GM19240 (cell line): ENCODE results near the gene LPP.
"Not testable (repeated sequence)": the region's sequence is repeated elsewhere in the genome, so short reads cannot be mapped to it uniquely, and the experiment has no call there.

Experiments used
- DNase-seq: peaks from one replicate; pipeline ENCODE4 v3.0.0; 2011; ENCODE audit warnings: low spot score; ENCODE audit not compliant: insufficient read length

The LPP gene

DNA sequence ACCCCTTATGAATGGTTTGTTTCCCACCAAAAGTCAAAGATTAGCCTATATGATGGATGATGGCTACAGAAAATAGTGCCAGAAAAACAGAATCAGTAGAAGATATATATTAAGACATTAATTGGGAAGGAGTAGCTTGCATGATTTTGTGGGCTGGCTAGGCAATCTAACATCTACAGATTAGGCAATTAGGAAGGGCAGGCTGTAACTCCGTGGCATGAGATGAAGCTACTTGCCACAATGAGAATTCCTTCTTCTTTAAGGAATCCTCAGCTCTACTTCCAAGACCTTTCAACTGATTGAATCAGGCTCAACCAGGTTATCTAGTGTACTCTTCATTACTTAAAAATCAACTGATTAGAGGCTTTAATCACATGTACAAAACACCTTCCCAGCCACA lies 426.7 kb downstream of the LPP start:
- DNase-seq = no peak

DNA sequence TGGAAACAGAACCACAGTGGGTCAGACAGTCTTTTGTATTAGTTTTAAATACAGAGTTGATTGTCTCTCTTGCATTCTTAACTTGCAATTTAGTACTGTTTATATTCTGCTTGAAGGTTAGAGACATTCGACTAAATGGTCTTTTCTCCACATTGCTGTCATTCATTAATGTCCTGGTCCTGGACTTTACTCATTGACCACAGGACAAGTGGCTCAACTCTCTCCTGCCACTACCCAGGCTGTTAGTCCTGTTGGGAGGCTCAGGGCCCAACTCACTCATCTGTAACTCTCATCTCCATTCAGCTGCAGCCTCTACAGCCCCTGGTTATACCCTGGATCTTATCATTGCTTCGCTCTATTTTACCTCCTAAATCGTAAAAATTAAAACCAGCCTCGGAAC lies 427.4 kb downstream of the LPP start:
- no peak for DNase-seq

DNA sequence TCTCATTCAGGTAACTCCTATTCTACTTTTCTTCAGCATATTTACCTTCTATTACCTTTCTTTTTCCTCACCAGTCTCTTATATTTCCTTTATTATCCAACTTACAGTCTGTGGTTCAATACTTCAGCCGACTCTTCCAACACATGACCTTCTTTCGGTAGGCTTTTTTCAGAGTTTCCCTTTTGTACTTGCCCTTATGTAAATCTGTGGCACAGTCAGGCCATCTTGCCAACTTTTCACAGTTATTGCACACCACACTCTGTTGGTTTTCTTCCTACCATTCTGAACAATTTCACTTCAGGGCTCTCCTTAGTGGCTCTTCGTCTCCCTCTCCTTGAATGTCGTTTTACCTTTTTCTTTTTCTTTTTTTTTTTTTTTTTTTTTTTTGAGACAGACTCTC lies 427.8 kb downstream of the LPP start:
- DNase-seq = no peak

DNA sequence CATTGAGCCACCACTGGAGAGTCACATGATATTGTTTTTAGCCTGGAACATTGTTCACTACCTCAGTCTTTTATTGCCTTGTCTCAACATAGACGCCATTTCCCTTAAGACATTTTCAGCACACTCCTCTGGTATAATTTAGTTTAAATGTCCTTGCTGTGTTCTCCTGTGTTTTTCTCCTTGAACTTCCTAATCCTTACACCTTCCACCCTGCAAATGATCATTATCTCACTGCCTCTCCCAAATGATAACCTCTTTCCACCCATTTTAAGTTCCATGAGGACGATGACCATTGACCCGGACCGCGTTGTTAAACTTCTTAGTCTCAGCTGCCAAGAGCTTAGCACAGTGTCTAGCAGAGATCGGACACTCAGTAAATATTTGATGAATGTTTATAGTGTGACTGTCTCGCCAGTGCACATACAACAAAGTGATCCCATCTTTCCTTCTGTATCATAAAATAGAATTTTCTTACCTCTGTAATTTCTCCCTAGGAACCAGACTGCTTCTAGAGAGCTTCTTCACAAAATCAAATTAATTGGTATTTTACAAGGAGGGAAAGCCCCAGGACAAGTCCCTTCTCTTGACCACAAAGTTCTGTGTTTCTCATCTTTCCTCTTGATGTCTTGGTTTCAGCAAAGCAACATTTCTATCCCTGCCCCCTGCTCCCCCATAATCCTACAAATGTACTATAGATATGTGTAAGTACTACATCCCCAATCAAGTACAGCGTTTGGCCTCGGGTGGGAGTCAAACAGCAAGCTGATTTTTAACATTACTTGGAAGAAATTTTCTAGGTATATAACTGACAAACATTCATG lies 429.6 kb downstream of the LPP start:
- no peak for DNase-seq

DNA sequence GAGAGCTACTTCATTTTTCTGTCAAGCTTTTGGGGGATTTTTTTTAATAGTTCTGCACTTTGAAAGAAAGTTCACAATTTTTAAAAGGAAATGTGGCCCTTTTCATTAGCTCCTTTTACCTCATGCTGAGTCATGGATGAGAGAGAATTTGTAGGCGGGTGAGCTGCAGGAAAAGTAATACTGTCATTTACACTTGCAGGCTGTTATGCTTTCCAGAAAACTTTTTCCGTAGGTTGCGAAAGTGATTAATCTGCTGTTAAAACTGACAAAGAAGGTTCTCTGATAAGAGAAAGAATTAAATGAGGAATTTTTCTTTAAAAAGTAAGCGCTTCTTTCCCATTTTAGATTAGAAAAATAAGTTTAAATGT lies 430.2 kb downstream of the LPP start:
- DNase-seq = no peak

DNA sequence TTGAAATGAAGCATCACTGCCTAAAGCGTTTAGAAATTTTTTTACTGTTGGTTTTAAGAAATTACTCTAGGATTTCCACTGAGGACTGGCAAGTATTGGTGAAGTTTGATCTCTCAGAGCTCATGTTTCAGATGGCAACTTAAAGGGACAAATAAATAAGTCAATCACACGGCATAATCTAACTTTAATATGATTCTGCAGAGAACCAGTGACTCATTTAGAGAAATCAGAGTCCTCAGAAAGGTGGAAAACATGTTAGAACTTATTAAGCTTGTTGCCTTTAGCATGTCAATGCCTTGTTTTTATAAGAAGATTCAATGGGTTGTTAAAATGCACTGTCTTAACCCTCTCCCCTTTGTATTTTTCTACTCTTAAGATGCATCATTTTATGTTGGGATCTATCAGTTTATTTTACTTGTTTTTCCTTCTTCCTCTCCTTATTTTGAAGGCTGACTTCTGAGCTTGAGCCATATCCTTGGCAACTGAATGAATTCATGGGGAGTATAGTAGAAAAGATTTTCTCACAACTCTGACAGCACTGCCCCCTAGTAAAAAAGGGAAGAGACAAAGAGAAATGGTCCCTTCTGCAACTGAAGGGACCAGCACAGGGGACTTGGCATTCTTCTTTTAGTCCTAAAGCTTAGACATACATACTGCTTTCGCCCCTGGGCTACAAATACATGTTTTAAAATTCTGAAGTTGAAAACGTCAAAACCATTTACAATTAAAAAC lies 431.2 kb downstream of the LPP start:
- DNase-seq = no peak

DNA sequence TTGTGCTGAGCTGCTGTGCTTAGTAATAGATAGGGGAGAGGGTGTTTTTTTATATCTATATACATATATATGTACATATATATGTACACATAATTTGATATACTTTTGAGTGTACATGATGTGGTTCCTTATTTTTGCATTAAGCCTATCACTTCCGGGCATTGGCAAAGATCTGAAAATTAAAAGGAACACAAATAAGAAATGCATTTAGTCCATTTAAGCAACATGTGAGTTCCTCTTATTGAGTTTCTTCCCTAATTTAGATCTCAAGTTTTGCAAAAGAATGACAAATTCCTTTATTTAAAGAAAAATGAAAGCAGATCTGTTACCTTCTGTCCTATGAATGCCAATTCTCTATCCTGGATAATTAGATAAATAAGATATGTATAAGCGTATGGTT lies 435.1 kb downstream of the LPP start:
- no peak for DNase-seq

DNA sequence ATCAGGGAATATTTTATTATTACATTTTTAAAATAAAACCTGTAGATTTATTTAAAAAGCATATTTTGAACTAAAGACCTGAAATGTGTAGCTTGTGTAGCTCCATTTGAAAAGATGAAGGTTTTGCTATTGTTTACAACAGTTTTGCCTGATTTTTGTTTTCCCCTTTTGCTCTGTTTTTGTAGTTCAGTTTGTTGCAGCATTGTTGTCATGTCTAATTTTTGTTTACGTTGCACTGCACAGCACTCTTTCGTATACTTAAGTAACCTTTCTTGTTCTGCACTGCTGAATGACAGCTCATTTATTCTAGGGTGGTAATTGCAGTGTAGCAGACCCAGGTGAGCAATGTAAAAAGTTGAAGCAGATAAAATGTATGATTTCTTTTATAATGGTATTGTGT lies 435.8 kb downstream of the LPP start:
- no peak for DNase-seq

DNA sequence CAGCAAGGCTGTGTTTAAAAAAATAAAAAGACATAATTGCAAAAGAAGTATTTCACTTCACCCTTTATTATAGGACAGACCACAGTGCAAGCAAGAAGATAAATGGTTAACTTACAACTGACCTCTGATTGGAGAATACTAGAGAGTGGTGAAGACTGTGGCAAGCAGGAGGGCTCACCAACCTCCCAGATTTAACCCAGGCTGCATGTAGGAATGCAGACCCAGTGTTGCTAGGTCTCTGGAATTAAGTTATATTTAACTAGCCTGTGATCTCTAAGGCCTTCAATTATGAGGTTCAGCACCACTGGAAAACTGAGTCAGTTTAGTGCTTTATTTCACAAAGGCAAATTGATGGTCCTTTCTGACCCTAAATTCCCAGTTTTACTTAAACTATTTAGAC lies 436.6 kb downstream of the LPP start:
- no peak for DNase-seq

DNA sequence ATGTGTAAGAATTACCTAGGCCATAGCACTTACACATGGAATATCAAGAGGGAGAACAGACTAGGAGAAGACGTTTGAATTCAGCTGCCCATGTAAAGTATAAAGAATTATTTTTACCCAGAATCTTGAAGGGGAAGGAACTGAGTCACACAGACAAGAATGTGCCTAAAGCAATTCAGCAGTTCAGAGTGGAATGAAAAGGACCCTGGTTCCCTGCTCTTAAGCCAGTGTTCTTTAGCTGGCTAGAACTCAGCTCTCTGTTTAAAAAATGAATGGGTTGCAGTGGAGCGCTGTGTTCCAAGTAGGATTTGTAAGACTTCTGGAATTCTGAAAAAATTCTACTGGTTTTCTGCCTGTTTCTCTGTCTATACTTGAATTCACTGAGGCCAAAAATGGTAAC lies 440.2 kb downstream of the LPP start:
- DNase-seq = no peak

DNA sequence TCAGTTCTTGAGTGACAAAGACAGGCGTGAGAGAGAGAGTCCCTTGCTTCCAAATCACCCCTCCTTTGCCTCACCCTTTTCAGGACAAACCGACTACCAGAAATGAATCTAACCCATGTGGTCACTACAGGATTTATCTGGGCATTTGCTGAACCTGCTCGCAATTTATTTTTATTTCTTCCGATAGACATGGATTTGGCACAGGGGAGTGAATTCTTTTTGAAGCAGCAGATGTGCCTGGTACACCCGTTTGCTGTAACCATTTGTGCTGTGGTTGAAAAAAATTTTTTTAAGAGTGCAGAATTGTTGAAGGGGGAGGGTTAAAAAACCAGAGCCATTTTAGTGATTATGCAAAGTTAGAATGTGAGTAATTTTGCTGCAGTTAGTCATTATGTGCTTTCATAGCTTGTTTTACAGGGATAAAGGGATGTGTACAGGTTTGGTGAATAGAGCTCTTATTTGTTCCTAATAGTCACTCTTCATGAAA lies 442.0 kb downstream of the LPP start:
- no peak for DNase-seq

DNA sequence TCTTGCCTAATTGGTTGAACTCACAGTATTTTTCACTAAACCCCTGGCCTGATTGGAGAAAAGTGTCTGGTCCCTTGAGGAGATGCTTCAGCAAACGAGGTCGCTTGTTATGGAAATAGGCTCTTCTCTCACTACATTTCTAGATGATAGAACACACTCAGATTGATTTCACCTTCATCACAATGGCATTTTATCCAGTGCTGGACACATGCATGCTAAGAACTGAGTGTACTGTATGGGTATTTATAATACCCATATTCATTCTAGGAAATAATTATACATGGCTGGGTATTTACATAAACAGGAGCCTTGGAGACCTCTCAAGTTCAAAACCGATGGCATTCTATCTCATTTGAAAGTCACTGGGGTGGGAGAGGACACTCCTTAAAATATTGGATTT lies 444.9 kb downstream of the LPP start:
- DNase-seq = no peak

DNA sequence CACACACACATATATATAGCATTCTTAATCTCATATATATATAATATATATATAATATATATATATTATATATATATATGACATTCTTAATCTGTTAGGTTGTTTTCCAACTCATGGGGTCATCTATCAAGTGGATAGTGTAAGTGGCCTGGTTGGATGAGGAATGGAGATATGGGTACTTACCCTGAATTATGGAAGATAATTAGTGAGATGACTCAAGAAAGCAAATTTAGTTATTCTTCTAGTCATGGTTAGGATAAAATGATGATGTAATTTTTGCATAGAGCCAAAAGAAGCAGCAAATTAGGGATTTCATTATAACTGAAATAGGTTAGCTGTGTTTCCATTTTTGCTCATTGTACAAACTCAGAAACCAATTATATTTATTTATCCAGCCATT lies 448.2 kb downstream of the LPP start:
- no peak for DNase-seq

DNA sequence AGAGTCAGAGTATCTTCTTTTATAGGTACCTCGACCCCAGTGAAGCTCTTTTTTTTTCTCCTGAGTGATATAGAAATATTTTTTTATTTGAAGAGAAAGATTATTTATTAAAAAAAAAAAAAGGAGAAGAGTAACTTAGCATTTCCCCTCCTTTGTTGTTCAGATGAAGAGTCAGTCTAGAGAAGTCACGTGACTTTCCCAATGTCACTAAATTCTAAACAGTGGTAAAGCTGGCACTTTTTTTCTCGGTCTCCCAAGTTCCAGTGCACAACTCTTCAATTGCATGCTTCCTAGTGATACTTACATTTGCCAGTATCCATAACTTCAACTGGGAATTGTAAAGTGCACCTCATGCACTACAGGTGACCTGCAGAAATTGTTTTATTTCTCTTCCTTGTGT lies 448.7 kb downstream of the LPP start:
- DNase-seq = no peak

DNA sequence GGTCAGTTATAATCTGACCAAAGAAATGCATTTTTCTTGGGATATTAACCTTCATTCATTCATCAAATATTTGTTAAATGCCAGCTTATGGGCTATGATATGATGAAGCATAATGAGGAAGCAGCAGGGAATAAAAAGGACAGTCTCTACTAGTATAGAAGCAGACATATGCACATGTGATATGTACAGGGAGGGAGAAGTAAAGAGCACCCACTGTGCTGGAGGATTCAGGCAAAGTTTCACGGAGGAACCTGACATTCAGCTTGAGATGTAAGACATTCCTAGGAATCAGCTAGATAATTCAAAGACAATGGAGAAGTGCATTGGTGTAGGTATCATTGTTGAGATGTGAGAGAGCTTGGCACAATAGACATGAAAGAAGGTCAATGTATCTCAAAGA lies 450.7 kb downstream of the LPP start:
- DNase-seq = no peak

DNA sequence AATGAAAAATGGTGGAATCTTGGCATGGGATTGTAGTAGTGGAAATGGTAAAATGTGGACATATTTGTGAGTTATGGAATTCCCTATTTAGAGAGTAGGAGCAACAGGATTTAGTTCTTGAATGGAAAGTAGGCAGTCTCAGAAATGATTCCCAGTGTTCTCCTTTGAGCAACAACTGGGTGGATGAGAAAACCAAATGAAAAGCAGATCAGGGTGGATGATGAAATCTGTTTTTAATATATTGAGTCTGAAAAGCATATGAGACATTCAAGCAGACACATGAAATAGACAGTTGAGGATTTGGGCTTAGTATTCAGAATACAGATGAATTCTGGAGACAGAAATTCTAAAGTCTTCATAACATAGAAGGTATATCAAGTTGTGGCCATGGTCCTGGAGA lies 451.3 kb downstream of the LPP start:
- DNase-seq = no peak

DNA sequence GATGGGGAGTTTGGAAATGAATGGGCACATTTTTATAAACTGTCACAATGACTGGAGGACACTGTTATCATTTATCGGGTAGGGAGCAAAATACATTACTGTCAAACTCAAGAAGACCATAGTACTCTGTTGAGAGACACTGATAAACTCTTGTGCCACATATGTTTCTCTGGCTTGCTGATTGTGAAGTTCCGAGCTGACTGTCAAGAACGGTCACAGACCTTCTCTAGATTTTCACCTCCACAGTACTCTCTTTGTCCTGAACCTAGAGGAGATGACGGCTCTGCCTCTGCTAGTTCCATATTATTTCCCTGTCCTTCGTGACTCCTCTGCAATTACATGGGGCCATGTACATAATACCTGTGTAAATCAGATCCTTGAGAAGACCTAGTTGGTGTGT lies 451.9 kb downstream of the LPP start:
- no peak for DNase-seq

DNA sequence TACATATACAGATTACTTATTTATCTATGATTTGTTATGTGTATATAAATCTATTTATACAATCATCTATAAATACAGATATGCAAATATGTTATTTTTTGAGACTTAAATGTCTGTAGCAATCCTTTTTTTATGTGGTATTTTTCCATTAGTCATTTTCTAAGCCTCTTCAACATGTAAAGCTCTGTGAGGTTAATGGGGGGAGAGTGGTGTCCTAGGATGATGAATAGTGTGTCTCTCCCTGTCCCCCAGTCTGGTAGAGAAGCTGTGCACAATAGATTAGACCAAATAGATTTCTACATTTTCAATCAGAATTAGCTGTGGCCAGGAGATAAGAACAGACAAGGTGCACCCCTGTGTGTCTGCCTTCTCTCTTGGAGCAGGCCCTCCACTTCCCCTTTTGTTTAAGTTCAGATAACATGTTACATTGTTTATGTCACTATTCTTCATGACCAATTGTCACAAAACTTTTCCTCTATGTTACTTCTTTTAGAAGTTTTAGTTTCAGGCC lies 453.9 kb downstream of the LPP start:
- no peak for DNase-seq

DNA sequence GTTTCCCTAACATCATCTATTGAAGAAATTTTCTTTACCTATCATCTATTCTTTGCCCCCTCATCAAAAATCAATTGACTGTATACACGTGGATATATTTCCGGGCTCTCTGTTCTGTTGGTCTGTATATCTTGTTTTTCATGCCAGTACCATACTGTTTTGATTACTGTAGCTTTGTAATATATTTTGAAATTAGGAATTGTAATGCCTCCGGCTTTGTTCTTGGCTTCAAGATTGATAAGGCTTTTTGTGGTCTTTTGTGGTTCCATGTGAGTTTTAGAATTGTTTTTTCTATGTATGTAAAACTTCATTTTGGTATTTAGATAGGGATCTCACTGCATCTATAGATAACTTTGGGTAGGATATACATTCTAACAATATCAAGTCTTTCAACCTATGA lies 454.4 kb downstream of the LPP start:
- no peak for DNase-seq

DNA sequence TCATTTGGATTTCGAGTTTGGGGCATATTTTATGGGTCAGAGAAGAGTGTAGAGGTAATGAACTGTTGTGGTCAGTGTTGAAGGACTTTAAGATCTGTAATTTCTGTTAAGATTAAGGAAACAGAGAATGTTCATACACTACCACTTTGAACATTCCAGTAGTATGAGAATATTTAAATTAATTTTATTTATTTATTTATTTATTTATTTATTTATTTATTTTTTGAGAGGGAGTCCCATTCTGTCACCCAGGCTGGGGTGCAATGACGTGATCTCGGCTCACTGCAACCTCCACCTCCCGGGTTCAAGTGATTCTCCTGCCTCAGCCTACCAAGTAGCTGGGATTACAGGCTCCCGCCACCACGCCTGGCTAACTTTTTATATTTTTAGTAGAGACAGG lies 459.8 kb downstream of the LPP start:
- not testable (repeated sequence) for DNase-seq

DNA sequence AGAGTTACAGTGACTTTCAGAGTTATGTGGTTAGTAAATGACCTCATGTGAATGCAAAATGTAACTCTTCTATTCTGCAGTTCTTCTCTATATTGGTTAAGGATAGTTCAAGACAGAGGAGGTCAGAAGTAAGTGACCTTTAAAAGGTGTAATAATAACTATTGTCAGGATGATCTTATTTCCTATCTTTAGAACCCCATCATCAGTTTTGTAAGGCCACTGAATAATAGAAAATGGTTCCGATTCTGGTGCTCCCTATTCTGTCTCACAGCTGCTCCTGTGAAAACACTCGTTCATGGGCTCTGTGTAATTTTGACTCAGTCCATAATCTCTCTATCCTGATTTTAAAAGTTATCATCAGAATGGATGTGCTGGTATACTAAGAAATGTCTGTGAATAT lies 463.3 kb downstream of the LPP start:
- DNase-seq = no peak

DNA sequence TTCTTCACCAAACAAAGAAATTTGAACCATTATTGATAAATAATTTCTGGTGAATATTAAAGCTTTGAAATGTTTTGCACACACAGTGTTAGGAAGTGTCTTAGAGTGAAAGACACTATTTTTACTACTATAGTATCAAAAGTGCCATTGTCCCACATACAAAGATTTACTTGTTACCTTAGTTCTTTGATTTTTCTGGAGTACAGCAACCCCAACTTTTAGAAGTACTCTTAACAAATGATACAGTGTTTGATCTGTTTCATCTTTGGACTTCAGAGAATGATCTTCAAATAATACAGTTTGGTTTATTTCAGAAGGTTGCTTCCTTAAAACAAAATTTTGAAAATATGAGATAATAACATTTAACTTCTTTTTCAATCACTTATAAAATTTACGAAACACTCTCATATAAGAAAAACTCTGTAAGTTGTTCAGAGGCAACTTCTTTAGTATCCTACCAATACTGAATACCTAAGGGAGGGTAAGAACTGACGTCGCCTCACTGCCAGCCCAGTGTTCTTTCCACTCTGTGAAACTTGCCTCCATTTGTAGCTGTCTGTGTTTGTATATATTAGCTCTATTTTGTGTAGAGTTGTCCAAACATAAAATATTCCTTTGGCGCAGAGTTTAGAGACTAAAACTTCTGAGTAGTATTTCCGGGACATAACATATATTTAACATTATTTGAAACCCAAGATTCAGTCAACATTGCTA lies 464.2 kb downstream of the LPP start:
- DNase-seq = no peak
